Osteocyte (in vitro differentiated cells): ENCODE data around the gene CRYGC. TPM values are rescaled to one million over a fixed set of nuclear protein-coding genes. Genes with fewer than 3 reads are reported as not detected.

ENCODE experiments used
- DNase-seq: peaks from one replicate; pipeline ENCODE4 v3.0.0; 2021; ENCODE audit warnings: mixed read lengths; ENCODE audit not compliant: unreplicated experiment; ENCODE audit errors: extremely low spot score
- H3K27ac Mint-ChIP-seq: one replicate; pipeline ENCODE4 v1.8.0; 2021; ENCODE audit warnings: mild to moderate bottlenecking, mixed read lengths; ENCODE audit not compliant: unreplicated experiment
- H3K27me3 Mint-ChIP-seq: one replicate; pipeline ENCODE4 v1.8.0; 2021; ENCODE audit warnings: mixed read lengths; ENCODE audit not compliant: unreplicated experiment
- H3K36me3 Mint-ChIP-seq: one replicate; pipeline ENCODE4 v1.8.0; 2021; ENCODE audit warnings: mixed read lengths; ENCODE audit not compliant: unreplicated experiment
- H3K4me1 Mint-ChIP-seq: one replicate; pipeline ENCODE4 v1.8.0; 2021; ENCODE audit warnings: mixed read lengths; ENCODE audit not compliant: unreplicated experiment
- H3K4me3 Mint-ChIP-seq: one replicate; pipeline ENCODE4 v1.8.0; 2021; ENCODE audit warnings: mild to moderate bottlenecking, moderate library complexity, mixed read lengths; ENCODE audit not compliant: unreplicated experiment
- H3K9me3 Mint-ChIP-seq: one replicate; pipeline ENCODE4 v1.8.0; 2021; ENCODE audit warnings: mixed read lengths; ENCODE audit not compliant: unreplicated experiment
- CTCF ChIP-seq: fragments of 200-600 bp; sonication (generic); IDR thresholded peaks from 2 replicates; pipeline ENCODE4 v1.5.0; 2021; ENCODE audit warnings: antibody characterized with exemption, mild to moderate bottlenecking, moderate library complexity
- total RNA-seq: library from RNA; stranded (reverse); gene quantifications from 2 replicates; pipeline ENCODE4 v1.2.1, GENCODE V29; 2021

The CRYGC gene
- total RNA-seq, 1 donor from 2014 or later = not detected

GRCh38 chr2:208174144-208174543 lies 44.5 kb upstream of the CRYGC start:
- Mint-ChIP-seq H3K27me3 (peaks cover 9% of the 10 kb centered on the region), H3K36me3 (no peaks in the 10 kb centered on the region), H3K9me3 (no peaks in the 10 kb centered on the region), H3K4me3 (no peak overlapping the region), H3K27ac (no peak overlapping the region), H3K4me1 (no peaks in the 10 kb centered on the region)
- TF ChIP-seq CTCF = no peak
- DNase-seq = no peak

- Mint-ChIP-seq H3K4me3 (no peak overlapping the region), H3K4me1 (no peaks in the 10 kb centered on the region), H3K9me3 (no peaks in the 10 kb centered on the region), H3K36me3 (no peaks in the 10 kb centered on the region), H3K27me3 (peaks cover 15% of the 10 kb centered on the region), H3K27ac (no peak overlapping the region)
- no peak for TF ChIP-seq CTCF
- DNase-seq = no peak
Observed at GRCh38 chr2:208172125-208172524, 42.5 kb upstream of the CRYGC start.

- DNase-seq = no peak
- H3K9me3 Mint-ChIP-seq = no peaks in the 10 kb centered on the region
- no peak overlapping the region for H3K4me3 Mint-ChIP-seq
- no peak overlapping the region for H3K27ac Mint-ChIP-seq
- H3K27me3 Mint-ChIP-seq = peaks cover 17% of the 10 kb centered on the region
- no peaks in the 10 kb centered on the region for H3K36me3 Mint-ChIP-seq
- H3K4me1 Mint-ChIP-seq = no peaks in the 10 kb centered on the region
- TF ChIP-seq CTCF = no peak
Observed at GRCh38 chr2:208164951-208165755, 35.5 kb upstream of the CRYGC start.

GRCh38 chr2:208163489-208163888 lies 33.9 kb upstream of the CRYGC start, which contains the start of gene CRYGA:
CRYGA (minus strand) TSS chr2:208163589; CDS start chr2:208163556, 33 bp downstream.
- H3K27ac Mint-ChIP-seq = no peak within 1 kb of the TSS
- no peak for DNase-seq
- H3K36me3 Mint-ChIP-seq = no peaks in the 10 kb centered on the region
- H3K9me3 Mint-ChIP-seq = no peaks in the 10 kb centered on the region
- H3K4me1 Mint-ChIP-seq = no peaks in the 10 kb centered on the region
- H3K4me3 Mint-ChIP-seq = no peak within 1 kb of the TSS
- H3K27me3 Mint-ChIP-seq = peaks cover 6% of the 10 kb centered on the region
- TF ChIP-seq CTCF = no peak

- Mint-ChIP-seq H3K9me3 (no peaks in the 10 kb centered on the region), H3K27ac (no peak overlapping the region), H3K4me3 (no peak overlapping the region), H3K36me3 (no peaks in the 10 kb centered on the region), H3K27me3 (peaks cover 7% of the 10 kb centered on the region), H3K4me1 (no peaks in the 10 kb centered on the region)
- DNase-seq = no peak
- TF ChIP-seq CTCF = no peak
Observed at GRCh38 chr2:208156439-208156838, 26.8 kb upstream of the CRYGC start.
